Subcutaneous adipose tissue (tissue), 4 donors: Measurements from ENCODE around the gene ARHGAP42. TPM values are rescaled to one million over a fixed set of nuclear protein-coding genes. Genes with fewer than 3 reads are reported as not detected.

Experiments
- total RNA-seq, 4 donors: library from RNA; depleted of rRNA; stranded (reverse); fragments of >200 nt; gene quantifications; one replicate each; pipeline ENCODE4 v1.1.0, GENCODE V29; 2016
- TF ChIP-seq, protein P1 (sequence below): fragments of 450-650 bp; IDR thresholded peaks from one replicate; pipeline ENCODE4 v1.5.1; 2016; ENCODE audit warnings: low read depth, mild to moderate bottlenecking, control low read depth, antibody characterized with exemption, moderate library complexity

ARHGAP42 gene
- total RNA-seq, result 10 to 100 TPM; 15.3 to 31.5 (median 30.5) TPM

DNA sequence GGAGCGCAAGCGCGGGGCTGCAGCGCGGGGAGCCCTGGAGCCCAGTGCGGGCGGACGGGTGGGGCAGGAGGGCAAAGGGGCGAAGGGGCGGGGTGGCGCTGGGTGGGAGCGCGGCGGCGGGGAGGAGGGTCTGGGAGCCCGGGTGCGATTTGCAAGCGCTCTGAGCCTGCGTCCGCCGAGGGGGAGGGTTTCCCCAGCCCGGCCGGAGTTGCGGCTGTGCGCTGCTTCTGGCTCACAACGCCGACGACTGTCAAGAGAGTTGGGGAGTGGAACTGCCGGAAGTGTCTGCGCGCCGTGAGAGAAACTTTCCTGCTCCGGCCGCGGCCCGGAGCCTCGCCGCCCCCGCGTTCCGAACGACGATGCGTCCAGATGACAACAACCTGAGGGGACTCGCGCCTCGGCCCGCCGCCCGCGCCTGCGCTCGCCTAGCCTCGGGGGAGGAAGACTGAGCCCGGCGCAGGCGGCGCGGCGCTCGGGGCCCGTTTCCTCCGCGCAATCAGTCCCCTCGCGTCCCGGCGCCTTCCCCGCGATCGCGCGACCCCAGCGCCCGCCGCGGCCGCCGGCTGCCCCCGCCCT is at the start of gene ARHGAP42:
Gene ARHGAP42 (plus strand): TSS at position 235 of the 576 bp plus-strand sequence. CDS start 391 bp downstream, outside the sequence.
- TF ChIP-seq, protein P1, sequence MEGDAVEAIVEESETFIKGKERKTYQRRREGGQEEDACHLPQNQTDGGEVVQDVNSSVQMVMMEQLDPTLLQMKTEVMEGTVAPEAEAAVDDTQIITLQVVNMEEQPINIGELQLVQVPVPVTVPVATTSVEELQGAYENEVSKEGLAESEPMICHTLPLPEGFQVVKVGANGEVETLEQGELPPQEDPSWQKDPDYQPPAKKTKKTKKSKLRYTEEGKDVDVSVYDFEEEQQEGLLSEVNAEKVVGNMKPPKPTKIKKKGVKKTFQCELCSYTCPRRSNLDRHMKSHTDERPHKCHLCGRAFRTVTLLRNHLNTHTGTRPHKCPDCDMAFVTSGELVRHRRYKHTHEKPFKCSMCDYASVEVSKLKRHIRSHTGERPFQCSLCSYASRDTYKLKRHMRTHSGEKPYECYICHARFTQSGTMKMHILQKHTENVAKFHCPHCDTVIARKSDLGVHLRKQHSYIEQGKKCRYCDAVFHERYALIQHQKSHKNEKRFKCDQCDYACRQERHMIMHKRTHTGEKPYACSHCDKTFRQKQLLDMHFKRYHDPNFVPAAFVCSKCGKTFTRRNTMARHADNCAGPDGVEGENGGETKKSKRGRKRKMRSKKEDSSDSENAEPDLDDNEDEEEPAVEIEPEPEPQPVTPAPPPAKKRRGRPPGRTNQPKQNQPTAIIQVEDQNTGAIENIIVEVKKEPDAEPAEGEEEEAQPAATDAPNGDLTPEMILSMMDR, result no peak

GRCh38 chr11:100637706-100638105 is 49.4 kb upstream of the ARHGAP42 start:
- TF ChIP-seq, protein P1, result no peak

- TF ChIP-seq, protein P1, result no peak
Measured at GRCh38 chr11:100638648-100639047, 48.4 kb upstream of the ARHGAP42 start.

DNA sequence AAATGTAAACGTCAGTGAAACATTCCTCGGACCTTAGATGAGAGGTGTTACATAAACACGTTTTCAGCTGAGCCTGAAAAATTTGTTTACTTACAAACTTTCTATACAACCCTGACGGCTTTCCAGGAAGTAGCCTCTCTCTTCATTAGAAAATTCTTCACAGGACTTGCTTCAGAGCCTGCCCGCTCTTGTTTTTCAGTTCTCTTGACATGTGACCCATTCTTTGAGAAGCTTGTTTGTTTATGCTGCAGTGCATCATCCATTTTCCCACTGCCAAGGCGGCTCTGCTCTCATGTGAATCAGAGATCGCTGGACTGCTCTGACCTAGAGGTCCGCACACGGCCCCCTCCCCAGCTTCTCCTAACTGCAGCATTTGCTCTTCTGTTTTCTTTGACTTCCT is 47.9 kb upstream of the ARHGAP42 start:
- TF ChIP-seq, protein P1, result no peak

DNA sequence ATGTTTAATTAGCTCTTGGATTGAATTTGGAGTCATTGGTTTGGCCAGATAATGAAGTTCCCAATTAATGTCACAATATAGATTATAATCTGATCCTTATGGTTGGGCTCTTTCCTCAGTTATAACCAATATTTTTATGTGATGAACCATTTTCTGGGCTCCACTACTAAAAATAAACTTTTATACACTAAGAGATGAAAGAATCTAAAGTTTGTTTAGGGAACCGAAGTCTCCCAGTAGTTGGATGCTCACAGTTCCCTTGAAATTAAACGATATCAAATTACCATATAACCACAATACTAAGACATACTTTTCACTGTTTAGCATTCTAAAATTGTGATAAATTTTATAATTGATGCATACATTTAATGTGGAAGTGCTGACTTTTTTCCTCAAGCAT is 47.0 kb upstream of the ARHGAP42 start:
- TF ChIP-seq, protein P1, result no peak

DNA sequence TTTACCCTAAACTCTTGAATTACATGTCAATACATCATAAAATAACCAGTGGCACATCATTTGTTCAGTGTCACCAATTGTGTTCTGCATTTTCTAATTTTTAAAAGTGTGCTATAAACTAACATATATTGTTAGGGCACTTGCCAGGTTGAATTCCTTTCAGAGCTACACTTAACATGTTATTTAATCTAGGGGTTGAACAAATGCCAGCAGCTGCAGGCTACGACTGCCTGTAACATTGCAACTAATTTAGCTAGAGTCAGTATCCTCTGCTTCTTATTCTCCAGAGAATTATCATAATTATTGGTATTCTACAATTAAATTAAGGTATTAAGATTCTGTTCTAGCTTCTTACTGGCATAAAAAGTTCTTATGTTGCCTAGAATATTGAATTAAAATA is 46.4 kb upstream of the ARHGAP42 start:
- TF ChIP-seq, protein P1, result no peak

- TF ChIP-seq, protein P1, result no peak
Measured at GRCh38 chr11:100641456-100641855, 45.6 kb upstream of the ARHGAP42 start.
